HG02981 (cell line): ENCODE data around the gene ATP11A.
"Not testable (repeated sequence)": the region's sequence is repeated elsewhere in the genome, so short reads cannot be mapped to it uniquely, and the experiment has no call there.

Experiments used
- ATAC-seq: cut with Tn5 transposase; IDR thresholded peaks from one replicate; pipeline ENCODE4 v1.9.1; 2021; ENCODE audit warnings: mild to moderate bottlenecking, moderate library complexity; ENCODE audit not compliant: unreplicated experiment

Gene ATP11A

DNA sequence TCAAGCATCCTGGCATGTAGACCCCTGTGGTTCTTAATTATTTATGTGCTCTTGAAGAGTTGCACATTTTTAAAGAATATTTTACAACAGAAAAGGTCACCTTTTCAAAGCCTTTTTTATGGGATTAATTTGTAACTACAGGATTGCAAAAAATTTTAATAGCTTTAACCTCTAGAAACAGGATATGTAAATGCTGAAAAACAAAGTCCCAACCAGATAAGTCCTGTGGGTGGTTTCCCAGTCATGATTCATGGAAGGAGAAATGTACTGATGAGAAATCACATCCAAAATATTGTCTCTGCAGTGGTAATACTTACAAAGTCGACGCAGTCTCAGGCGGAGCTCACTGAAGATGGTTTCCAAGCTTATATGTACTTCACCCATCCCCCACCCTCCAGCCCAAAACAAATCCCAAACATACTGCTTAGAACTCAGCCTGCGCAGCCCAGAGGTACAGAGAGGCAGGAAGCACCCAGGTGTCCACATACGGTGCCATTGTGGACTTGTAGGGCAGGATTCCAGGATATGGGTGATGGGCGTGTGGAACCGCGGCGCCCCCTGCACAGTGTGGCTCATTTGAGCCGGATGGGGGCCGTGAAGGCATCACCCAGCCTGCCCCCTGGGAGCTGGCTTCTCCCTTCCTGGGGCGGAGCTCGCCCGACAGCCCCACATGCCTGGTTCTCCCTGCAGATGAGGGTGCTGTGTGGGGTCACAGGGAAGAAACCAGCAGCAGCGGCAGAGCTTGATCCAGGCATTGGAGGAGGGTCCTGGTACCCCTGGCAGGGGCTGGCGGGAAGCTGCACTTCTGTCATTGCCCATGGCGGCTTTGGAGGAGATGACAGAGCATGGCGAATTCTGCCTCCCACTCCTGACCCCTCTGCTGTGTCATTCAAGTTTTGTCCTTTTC, 101.2 kb downstream of the ATP11A start:
- ATAC-seq = no peak

DNA sequence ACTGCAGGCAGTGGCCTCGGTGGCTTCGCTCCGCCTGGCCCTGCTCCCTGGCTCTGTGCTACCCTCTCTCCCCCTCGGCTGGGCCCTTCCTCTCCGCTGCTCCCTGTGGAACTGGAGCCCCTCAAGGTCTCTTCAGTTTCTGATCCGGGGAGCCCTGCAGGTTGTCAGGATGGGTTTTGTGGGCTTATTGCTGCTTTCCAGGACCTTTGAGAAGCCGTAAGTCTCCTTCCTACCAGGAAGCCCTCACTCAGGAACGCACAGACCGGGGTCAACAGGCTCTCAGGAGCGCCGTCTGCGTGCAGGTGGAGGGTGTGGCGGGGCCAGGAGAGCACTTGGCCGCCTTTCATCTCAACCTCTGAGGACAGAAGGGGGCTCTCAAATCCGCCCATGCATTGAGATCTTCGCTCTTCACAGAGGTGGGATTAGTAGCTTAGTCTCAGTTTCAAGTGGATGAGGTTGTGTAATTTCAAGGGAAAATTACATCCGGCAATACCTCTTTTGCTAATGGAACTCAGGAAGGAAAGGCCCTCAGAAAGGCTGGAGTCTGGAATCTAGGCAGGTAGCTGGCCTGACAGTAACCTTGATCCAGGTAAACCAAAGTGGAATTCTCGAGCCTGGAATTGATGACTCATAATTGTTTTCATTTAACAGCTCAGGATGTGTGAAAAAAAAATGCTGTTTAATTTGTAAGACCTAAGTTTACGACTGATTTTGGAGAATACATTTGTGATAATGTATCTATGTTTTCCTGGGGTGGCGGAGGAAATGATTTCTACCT, 102.0 kb downstream of the ATP11A start:
- no peak for ATAC-seq

DNA sequence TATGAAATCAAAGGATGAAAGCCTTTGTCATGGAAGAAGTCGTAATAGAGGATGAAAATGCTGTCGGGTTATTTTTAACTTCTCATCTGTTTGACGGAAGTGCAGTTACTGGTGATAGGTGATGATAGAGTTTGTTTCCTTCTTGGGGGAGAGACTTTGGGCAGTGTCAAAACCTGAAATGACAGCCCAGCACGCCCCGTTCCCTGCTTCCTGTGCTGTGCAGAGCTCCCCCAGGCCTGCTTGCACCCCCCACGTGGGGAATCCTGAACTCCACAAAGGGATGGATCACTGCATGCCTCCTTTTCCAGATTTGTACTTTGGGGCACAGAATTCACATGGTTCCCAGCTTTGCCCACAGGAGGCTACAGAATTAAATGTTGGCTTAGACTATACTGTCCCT, 102.7 kb downstream of the ATP11A start:
- ATAC-seq = no peak

DNA sequence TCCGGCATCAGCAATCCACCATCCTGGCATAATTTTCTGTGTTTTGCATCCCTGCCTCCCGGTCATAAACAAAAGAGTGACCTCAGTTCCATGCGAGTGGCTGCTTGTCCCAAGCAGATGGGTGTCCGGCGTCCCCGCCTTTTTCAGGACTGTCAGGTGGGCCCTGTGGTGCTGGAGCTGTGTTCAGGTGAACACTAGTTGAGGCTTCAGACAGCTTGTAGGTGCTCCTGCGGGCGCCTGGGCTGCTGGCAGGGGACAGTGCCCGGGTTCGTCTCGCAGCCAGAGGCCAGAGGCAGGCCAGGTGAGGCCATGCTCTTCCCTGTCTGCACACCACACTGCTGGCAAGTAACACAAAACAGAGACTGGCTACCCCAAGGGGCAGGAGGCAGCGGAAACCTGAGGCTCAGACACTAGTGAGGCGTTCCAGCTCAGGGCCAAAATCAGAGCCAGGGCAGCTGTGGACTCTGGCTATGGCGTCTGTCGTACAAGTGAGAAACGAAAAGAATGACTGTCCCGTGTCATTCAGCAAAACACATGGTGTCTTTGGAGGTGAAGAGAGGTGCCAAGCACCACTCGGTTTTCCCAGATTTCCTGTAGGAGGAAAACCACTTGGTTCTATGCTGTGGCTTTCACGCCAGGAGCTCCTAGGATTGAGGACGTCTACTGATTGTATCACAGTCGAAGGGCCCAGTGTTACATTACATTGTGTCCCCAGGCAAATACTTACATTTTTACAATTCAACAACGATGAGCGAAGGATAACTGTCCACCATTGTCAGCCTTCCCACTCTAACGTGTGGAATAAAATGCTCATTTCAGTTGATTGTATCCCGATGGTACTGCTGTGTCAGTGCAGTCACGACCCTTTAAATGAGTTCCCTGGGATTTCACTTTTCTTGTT, 104.0 kb downstream of the ATP11A start:
- no peak for ATAC-seq

DNA sequence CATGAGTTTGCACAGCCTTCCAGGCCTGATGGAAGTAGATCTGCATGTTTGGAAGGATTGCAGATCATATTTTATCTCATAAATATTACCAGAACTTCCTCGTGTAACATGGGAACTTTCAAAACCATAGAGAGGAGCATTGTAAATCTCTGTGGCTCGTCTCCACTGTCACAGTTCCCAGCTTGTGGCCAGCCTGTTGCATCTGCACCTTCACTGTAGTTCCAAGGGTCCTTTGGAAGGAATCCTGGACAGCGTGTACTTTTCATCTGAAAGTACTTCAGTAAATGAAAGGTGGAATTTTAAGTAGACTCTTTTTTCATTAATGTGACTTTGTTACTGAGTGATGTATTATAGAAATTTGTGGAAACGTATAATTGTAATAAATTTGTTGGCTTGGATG, 105.4 kb downstream of the ATP11A start:
- ATAC-seq = no peak

DNA sequence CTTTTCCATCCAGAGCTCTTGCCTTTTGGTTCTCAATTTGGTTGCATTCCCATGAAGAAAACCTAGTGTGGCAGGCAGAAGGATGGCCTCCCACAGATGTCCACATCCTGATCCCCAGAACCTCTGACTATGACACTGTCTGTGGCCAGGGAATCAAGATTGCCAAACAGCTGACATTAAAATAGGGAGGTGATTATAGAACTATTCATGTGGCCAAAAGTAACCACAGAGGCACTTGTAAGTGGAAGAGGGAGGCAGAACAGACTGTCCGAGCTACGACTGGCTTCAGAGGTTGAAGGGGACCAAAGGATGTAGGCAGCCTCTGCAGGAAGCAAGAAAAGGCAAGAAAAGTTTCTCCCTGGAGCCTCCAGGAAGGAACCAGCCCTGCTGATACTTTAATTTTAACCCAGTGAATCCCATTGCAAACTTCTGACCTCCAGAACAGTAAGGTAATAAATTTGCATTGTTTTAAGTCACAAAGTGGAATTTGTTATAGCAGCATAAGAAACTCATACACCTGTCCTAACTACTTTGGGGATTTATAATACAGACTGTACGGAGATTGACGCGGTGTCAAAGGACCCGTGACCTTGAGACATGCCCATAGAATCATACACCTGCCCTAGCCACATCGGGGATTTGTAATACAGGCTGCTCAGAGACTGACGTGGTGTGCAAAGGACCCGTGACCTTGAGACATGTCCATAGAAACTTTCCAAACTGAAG, 106.5 kb downstream of the ATP11A start:
- no peak for ATAC-seq

DNA sequence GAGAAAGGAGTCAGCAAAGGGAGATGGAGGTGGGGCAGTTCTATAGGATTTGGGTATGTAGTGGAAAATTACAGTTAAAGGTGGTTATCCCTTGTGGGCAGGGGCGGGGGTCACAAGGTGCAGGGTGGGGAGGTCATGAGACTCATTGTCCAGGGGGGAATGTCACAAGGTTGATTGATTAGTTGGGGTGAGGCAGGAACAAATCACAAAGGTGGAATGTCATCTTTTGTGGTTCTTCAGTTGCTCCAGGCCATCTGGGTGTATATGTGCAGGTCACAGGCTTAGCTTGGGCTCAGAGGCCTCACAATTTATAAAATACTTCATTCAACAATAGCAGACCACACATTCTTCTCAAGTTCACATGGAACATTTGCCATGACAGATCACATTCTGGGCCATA, 109.6 kb downstream of the ATP11A start:
- no peak for ATAC-seq

DNA sequence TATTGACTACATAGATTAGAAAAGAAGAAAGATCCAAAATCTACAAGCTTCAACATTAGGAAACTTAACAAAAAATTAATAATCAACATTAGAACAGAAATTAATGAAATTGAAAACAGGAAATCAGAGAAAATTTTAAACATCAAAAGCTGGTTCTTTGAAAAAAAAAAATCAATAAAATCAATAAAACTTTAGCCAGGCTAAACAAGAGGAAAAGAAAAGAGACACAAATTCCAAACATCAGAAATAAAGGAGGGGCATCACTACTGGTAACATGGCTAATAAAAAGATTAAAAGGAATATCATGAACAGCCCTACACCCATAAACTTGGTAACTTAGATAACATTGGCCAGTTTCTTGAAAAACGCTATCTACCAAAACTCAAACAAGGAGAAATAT, 110.2 kb downstream of the ATP11A start:
- no peak for ATAC-seq

DNA sequence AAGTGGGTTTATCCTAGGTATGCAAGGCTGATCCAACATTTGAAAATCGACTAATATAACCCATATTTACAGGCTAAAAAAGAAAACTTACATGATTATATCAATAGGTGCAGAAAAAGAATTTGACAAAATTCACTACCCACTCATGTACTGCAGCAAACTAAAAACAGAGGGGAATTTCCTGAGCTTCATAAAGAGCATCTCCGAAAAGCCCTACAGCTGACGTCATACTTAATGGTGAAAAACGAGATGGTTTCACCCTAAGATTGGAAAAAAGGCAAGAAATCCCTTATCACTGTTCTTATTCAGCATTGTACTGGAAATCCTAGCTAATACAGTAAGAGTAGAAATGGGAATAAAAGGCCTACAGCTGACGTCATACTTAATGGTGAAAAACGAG, 111.0 kb downstream of the ATP11A start:
- ATAC-seq = not testable (repeated sequence)

DNA sequence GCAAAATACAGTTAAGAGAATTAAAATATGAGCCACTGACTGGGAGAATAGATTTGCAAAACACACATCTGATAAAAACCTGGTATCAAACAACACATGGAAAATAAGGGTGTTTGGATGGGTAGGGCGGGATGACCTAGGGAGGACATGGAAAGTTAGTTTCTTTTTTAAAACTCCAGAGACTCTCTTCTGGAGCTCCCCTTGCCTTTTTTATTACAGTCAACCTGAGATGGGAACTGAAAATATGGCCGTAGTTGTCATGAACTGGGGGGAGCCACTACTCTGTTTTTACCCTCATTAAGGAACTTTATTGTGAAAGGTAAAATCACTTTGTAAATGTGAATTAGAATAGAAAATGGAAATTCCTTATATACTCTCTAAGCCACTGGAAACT, 113.0 kb downstream of the ATP11A start:
- peak; percentile 51 for ATAC-seq

DNA sequence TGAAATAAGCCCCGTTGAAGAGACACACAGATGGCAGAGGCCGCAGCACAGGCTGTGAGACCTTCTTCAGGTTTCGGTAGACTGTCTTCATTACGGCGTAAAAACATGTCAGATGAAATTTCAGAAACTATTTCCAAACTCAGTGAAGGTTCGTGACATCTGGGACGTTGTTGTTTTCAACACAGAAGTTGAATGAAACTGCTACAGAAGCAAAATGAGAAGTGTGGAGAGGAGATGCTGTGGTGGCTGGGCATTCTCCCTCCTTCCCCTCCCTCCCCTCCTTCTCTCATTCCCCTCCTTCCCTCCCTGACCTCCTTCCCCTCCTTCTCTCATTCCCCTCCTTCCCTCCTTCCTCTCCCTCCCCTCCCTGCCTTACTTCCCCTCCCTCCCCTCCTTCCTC, 113.6 kb downstream of the ATP11A start:
- ATAC-seq = peak; percentile 50

DNA sequence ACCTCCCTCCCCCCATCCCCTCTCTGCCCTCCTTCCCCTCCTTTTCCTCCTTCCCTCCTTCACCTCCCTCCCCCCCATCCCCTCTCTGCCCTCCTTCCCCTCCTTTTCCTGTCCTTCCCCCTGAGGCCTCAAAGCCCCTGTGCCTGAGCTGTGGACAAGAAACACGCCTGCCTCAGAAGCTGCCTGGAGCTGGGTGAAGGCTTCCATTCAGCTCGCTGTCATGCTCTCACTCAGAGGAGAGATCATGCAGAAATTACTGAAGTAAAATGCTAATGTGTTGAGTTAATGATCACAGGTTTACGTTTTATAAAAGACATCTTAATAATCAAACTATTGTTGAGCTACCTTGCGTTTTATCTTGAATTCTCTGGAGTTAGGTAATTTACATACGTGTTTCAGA, 114.5 kb downstream of the ATP11A start:
- ATAC-seq = no peak

DNA sequence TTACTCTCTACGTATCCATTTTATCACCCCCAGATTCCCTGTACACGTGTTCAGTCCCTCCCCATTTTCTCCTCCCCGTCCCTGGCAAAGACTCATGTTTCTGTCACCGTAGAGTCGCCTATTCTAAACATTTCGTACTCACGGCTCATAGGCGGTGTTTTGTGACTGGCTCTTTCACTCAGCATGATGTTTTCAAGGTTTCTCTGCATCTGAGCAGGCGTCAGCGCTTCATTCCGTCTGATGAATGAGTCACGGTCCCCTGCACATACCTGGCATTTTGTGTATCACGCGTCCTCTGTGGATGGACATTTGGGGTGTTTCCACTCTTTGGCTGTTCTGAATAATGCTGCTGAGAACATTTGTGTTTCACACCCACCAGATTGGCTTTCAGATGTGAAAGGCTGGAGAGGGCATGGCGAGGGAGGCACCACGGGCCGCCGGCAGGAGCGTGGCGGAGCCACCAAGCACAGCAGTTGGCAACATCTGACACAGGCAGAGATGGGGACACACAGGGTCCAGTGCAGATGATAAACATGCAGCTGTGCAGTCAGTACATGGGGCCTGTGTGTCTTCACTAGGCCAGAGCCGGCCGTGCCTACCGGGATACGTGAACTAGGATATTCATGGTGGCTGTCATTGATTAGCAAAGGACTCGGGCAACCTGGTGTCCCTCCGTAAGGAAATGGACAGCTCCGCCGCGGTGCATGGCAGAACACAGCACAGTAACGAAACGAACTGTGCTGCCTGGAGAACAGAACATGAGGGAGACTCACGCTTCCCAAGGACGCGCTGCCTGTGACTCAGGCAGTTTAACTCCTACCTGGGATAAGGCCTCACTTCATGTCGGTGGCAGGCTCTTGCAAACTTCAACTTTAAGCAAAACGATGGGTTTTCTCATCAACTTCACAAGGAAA, 117.2 kb downstream of the ATP11A start:
- no peak for ATAC-seq

DNA sequence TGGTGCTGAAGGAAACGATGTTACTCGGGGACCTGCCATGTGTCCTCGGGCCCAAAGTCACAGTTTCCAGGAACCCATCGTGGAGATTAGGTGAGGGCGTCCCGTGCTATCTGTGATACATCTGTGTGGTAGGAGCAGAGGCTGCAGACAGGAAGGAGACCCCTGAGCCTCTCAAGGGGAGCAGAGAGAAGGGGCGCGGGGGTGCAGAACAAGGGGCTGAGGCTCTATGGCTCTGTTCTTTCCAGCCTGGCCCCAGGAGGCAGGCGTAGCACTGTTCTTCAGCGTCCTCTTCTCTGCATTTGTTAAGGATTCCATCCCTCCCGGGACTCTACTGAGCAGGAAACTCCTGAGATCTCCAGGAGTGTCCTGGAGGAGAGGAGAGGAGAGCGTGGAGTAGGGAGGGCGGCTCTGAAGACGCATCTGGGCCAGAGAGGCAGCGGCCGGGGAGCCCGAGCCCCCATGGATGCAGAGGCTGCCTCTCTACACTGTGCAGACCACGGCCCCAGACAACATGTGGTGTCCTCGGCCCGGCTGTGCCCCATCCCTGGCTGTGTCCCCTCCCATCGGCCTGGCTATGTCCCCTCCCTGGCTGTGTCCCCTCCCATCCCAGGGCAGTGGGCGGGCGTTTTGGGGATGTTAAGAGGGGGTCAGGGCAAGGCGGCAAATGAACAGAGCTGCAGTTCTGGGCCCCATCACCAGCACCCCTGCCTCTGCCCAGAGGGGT, 118.0 kb downstream of the ATP11A start:
- ATAC-seq = no peak

DNA sequence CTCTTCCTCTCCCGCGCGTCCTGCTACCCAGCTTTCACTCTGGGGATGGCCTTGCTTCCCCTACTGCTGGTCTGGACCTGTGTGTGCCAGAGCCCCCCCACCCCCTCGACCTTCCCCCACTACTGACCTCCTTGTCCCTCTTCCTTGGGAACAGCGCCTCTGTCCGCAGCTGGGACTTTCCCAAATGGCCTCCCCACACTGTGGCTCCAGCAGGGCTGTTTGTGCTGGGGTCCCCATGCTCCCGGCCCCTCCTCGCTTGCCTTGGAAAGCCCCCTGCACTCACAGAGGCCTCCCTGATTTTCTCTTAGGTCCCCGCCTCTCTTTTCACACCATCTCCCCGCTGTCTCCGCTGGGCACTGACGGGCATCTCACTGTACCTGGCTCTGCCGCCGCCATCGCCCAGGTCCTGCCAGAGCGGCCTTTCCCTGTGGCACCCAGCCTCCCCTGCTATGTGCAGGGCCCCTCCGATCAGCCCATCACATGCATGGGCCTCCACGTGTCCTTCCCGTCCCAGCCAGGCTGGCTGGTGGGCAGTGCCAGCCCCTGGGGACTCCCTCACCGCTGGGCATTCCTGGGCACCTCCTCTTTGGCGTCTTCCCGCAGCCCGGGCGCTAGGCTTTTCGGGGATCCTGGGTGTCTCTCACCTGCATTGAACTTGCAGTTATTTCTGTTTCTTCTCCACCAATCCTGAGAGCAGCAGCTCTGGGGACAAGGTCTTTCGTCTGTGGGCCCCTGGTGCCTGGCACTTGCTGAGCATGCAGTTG, 118.7 kb downstream of the ATP11A start:
- ATAC-seq = no peak

DNA sequence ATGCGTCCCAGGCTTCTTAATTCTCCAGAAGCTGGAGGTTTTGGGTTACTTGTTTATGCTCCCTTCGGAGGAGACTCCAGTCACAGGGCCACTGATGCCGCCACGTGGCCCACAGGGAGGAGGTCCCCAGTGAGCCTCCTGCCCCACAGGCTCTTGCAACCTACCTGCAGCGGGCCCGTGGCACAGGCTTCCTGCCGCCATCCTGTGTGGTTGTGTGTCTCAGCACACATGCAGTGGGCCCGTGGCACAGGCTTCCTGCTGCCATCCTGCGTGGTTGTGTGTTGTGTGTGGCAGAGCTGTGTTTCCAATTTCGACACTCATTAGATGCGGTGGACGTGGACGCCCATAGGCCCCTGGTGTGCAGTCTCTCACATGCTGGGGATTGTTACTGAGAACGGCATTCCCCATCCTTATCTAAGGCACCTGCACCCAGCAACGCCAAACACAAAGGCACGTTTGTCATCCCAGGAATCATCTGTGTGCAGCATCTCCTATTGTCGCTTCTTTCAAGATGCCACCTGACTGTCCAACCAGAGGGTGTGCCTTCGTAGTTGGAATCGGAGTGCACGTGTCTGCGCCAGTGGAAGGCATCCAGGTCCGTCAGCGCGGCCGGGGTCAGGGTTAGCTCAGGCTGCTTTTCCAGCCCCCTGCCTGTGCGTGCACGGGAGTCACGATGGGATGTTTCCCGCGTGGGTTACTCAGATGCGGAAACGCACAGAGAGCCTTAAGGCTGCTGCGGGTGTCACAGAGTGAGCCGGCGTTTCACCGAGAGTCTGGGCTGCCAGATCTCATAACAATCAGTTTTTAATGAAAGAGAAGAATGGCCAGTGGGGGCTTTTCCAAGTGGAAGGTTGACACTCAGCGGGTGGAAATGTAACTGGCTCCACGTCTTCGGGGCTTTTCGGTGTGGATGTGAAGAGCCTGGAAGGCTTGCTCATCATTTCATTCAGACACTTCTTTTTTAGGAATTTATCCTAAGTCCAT, 119.8 kb downstream of the ATP11A start:
- no peak for ATAC-seq

DNA sequence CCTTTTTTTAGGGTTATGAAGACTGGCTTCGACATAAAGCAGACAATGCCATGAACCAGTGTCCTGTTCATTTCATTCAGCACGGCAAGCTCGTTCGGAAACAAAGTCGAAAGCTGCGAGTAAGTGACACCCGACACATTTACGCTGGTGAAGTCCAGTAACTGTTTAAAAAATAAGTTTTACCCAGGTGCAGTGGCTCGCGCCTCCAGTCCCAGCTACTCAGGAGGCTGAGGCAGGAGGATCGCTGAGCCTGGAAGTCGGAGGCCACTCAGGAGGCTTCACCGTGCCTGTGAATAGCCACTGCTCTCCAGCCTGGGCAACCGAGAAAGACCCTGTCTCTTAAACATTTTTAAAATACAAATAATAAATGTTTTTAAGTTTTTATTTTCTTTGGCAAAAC, 120.8 kb downstream of the ATP11A start:
- no peak for ATAC-seq
